GM08714 (cell line): ENCODE data around the gene TXN.
"Not testable (repeated sequence)": the region's sequence is repeated elsewhere in the genome, so short reads cannot be mapped to it uniquely, and the experiment has no call there.

Experiments used
- H3K4me3 ChIP-seq: fragments of 200-500 bp; sonication (Bioruptor generic); 2 replicates; pipeline ENCODE4 v1.5.1; 2014; ENCODE audit warnings: mild to moderate bottlenecking, low read length, inconsistent platforms
- ZNF274 ChIP-seq: IDR thresholded peaks from 2 replicates; pipeline ENCODE4 v1.6.1; 2012; ENCODE audit warnings: mild to moderate bottlenecking, low read depth, low read length

TXN gene

GRCh38 chr9:110270211-110270995 is 14.1 kb upstream of the TXN start:
- H3K4me3 ChIP-seq, result no peak overlapping the region
- TF ChIP-seq ZNF274, result no peak

- H3K4me3 ChIP-seq, result no peak overlapping the region
- no peak for TF ChIP-seq ZNF274
Measured at GRCh38 chr9:110266795-110267194, 10.5 kb upstream of the TXN start.

- H3K4me3 ChIP-seq, result no peak overlapping the region
- no peak for TF ChIP-seq ZNF274
Measured at GRCh38 chr9:110261632-110262031, 5.3 kb upstream of the TXN start.

GRCh38 chr9:110260911-110261310 is 4.6 kb upstream of the TXN start:
- TF ChIP-seq ZNF274, result no peak
- H3K4me3 ChIP-seq, result no peak overlapping the region

GRCh38 chr9:110259566-110259965 is 3.3 kb upstream of the TXN start:
- TF ChIP-seq ZNF274, result no peak
- H3K4me3 ChIP-seq, result no peak overlapping the region

- TF ChIP-seq ZNF274, result no peak
- H3K4me3 ChIP-seq, result no peak overlapping the region
Measured at GRCh38 chr9:110258690-110259091, 2.4 kb upstream of the TXN start.

- H3K4me3 ChIP-seq, result peak overlapping the region; percentile 74; the same call in 1 of the 2 replicates
- no peak for TF ChIP-seq ZNF274
Measured at GRCh38 chr9:110257956-110258355, 1.6 kb upstream of the TXN start.

- peak overlapping the region; percentile 74 for H3K4me3 ChIP-seq
- no peak for TF ChIP-seq ZNF274
Measured at GRCh38 chr9:110257097-110257841, 962 bp upstream of the TXN start.

GRCh38 chr9:110255463-110256379 is 586 bp downstream of the TXN start:
- peak overlapping the region; percentile 74 for H3K4me3 ChIP-seq
- TF ChIP-seq ZNF274, result no peak

GRCh38 chr9:110255034-110255462 is 1.3 kb downstream of the TXN start:
- TF ChIP-seq ZNF274, result no peak
- H3K4me3 ChIP-seq, result peak overlapping the region; percentile 74

GRCh38 chr9:110254500-110254899 is 1.8 kb downstream of the TXN start:
- TF ChIP-seq ZNF274, result no peak
- peak overlapping the region; percentile 74 for H3K4me3 ChIP-seq

- TF ChIP-seq ZNF274, result no peak
- H3K4me3 ChIP-seq, result no peak overlapping the region
Measured at GRCh38 chr9:110252509-110253139, 3.7 kb downstream of the TXN start.

GRCh38 chr9:110251770-110252169 is 4.5 kb downstream of the TXN start:
- not testable (repeated sequence) for H3K4me3 ChIP-seq

GRCh38 chr9:110251212-110251611 is 5.1 kb downstream of the TXN start:
- no peak for TF ChIP-seq ZNF274
- no peak overlapping the region for H3K4me3 ChIP-seq

GRCh38 chr9:110249603-110250002 is 6.7 kb downstream of the TXN start:
- no peak overlapping the region for H3K4me3 ChIP-seq
- no peak for TF ChIP-seq ZNF274
